Stimulated activated CD8-positive, alpha-beta memory T cell treated with anti-CD3 and anti-CD28 coated beads, Interleukin-2, amount 100 ng/mL, for 48 hours (primary cell): ENCODE measurements around the gene ANXA3.

Source experiments
- DNase-seq, 2 donors: peaks; one replicate each; pipeline ENCODE4 v3.0.0-alpha.2; 2020; ENCODE audit warnings: low read depth in 2 of 2

The ANXA3 gene

GRCh38 chr4:78644744-78645330 lies 93.3 kb downstream of the ANXA3 start:
- DNase-seq, result peak in 1 of 2 donors; percentile 20

GRCh38 chr4:78645853-78646757 lies 94.5 kb downstream of the ANXA3 start:
- DNase-seq, result no peak

- DNase-seq, result no peak
Observed at GRCh38 chr4:78647272-78647671, 95.7 kb downstream of the ANXA3 start.

- DNase-seq, result no peak
Observed at GRCh38 chr4:78648640-78649363, 97.2 kb downstream of the ANXA3 start.

GRCh38 chr4:78650106-78651024 lies 98.8 kb downstream of the ANXA3 start:
- DNase-seq, result no peak

- no peak for DNase-seq
Observed at GRCh38 chr4:78651250-78651860, 99.8 kb downstream of the ANXA3 start.

GRCh38 chr4:78652282-78652876 lies 100.8 kb downstream of the ANXA3 start:
- no peak for DNase-seq

- no peak for DNase-seq
Observed at GRCh38 chr4:78653655-78654054, 102.1 kb downstream of the ANXA3 start.

GRCh38 chr4:78654807-78655206 lies 103.2 kb downstream of the ANXA3 start:
- no peak for DNase-seq

- DNase-seq, result no peak
Observed at GRCh38 chr4:78656968-78657445, 105.4 kb downstream of the ANXA3 start.

- DNase-seq, result no peak
Observed at GRCh38 chr4:78659264-78659663, 107.7 kb downstream of the ANXA3 start.

GRCh38 chr4:78659665-78660064 lies 108.1 kb downstream of the ANXA3 start:
- DNase-seq, result no peak
